T-cell (primary cell): ENCODE measurements around the gene GCDH. TPM values are rescaled to one million over a fixed set of nuclear protein-coding genes. Genes with fewer than 3 reads are reported as not detected.
"Not testable (repeated sequence)": the region's sequence is repeated elsewhere in the genome, so short reads cannot be mapped to it uniquely, and the experiment has no call there.

ENCODE experiments used
- ATAC-seq, 4 experiments: fragments of 200-7000 bp in 3 of 4; fragments of 150-1000 bp in 1 of 4; cut with Tn5 transposase; replicated peaks in 1 of 4; 1 replicate in 3 of 4; 2 replicates in 1 of 4; pipeline ENCODE4 v1.10.0; 2021; ENCODE audit warnings: moderate library complexity in 3 of 4, mild to moderate bottlenecking in 2 of 4, moderate number of reproducible peaks in 1 of 4
- CTCF ChIA-PET, 2 donors: fragments of 300-600 bp; sonication (Branson Sonifier 250); formaldehyde crosslinking; loops; one replicate each; lab custom pipeline; 2022; ENCODE audit warnings: antibody characterized with exemption in 2 of 2; lab: Charles Lee
- POLR2A ChIA-PET, 2 donors: fragments of 300-600 bp; sonication (Branson Sonifier 250); formaldehyde crosslinking; loops; one replicate each; lab custom pipeline; 2022; ENCODE audit warnings: antibody characterized with exemption in 2 of 2; lab: Charles Lee
- DNase-seq, 35 experiments: peaks; one replicate each; pipeline versions ENCODE4 v3.0.0 to v3.0.0-alpha.2; 2013 to 2023
- H3K27ac ChIP-seq: one replicate; pipeline ENCODE4 v1.5.1; 2013; ENCODE audit warnings: low read length
- H3K27me3 ChIP-seq, 2 experiments: replicated peaks in 1 of 2; 1 replicate in 1 of 2; 2 replicates in 1 of 2; pipeline versions ENCODE4 v1.6.1 to v1.7.0; 2013; ENCODE audit warnings: low read length in 1 of 2, mixed read lengths in 1 of 2; ENCODE audit not compliant: control insufficient read depth in 2 of 2, insufficient read depth in 2 of 2; ENCODE audit errors: extremely low read depth in 1 of 2
- H3K36me3 ChIP-seq, 2 donors: 1 replicate in 1 of 2; 2 replicates in 1 of 2; pipeline versions ENCODE4 v1.6.1 to v1.7.0; 2013; ENCODE audit warnings: low read length in 1 of 2; ENCODE audit not compliant: control insufficient read depth in 2 of 2, insufficient read depth in 1 of 2; ENCODE audit errors: extremely low read depth in 1 of 2
- H3K4me1 ChIP-seq, 2 experiments: 1 replicate in 1 of 2; 2 replicates in 1 of 2; pipeline versions ENCODE4 v1.6.1 to v1.7.0; 2013; ENCODE audit warnings: low read length in 2 of 2, mixed read lengths in 1 of 2; ENCODE audit not compliant: insufficient read depth in 2 of 2, control insufficient read depth in 1 of 2; ENCODE audit errors: extremely low read depth in 1 of 2
- H3K4me3 ChIP-seq, 2 donors: 1 replicate in 1 of 2; 2 replicates in 1 of 2; pipeline versions ENCODE4 v1.5.1 to v1.7.0; 2013; ENCODE audit warnings: mild to moderate bottlenecking in 2 of 2, low read length in 1 of 2, moderate library complexity in 1 of 2; ENCODE audit not compliant: control insufficient read depth in 1 of 2; ENCODE audit errors: extremely low read depth in 1 of 2
- H3K9me3 ChIP-seq: 2 replicates; pipeline ENCODE4 v1.7.0; 2013
- H3K27ac Mint-ChIP-seq, 2 donors: one replicate each; pipeline ENCODE4 v1.8.0; 2020 to 2021; ENCODE audit warnings: mild to moderate bottlenecking in 2 of 2, mixed read lengths in 2 of 2
- H3K27me3 Mint-ChIP-seq, 2 donors: one replicate each; pipeline ENCODE4 v1.8.0; 2021 to 2022; ENCODE audit warnings: mixed read lengths in 2 of 2
- H3K36me3 Mint-ChIP-seq: one replicate; pipeline ENCODE4 v1.8.0; 2021; ENCODE audit warnings: mixed read lengths
- H3K4me1 Mint-ChIP-seq, 3 donors: one replicate each; pipeline ENCODE4 v1.8.0; 2020 to 2022; ENCODE audit warnings: mixed read lengths in 3 of 3, mild to moderate bottlenecking in 1 of 3
- H3K4me3 Mint-ChIP-seq, 3 donors: one replicate each; pipeline ENCODE4 v1.8.0; 2020 to 2022; ENCODE audit warnings: mild to moderate bottlenecking in 3 of 3, mixed read lengths in 3 of 3, moderate library complexity in 3 of 3
- H3K9me3 Mint-ChIP-seq, 3 donors: one replicate each; pipeline ENCODE4 v1.8.0; 2020 to 2022; ENCODE audit warnings: mixed read lengths in 3 of 3
- WGBS: methylation state at CpG from one replicate; pipeline ENCODE4 v1.1.5; 2013; ENCODE audit warnings: missing lambda C conversion rate; ENCODE audit not compliant: insufficient coverage; 5-methylcytosine and 5-hydroxymethylcytosine counted together
- total RNA-seq, 35 experiments: library from RNA in 6 of 35; stranded (reverse) in 6 of 35; fragments of 120-200 nt in 1 of 35; gene quantifications; one replicate each; pipeline versions ENCODE4 v1.2.1 to v1.2.4 and lab custom pipeline; 2013 to 2026

The GCDH gene
- total RNA-seq, 5 donors from 2014 or later (not counting 1 experiment from before 2014, with no cell fraction given): 39.8 to 68.7 (median 60.0) TPM

GRCh38 chr19:12890299-12890786 lies 617 bp upstream of the GCDH start:
- Mint-ChIP-seq H3K4me3 (peak overlapping the region; percentile 95 to 99 (median 97)), H3K27ac (peak overlapping the region; percentile 92 to 94), H3K36me3 (peaks cover 24% of the 10 kb centered on the region), H3K4me1 (peaks cover 27 to 33% (median 27%) of the 10 kb centered on the region in 3 donors)
- not testable (repeated sequence) for DNase-seq, ATAC-seq, H3K27me3 Mint-ChIP-seq, H3K27me3 ChIP-seq, H3K9me3 Mint-ChIP-seq, H3K9me3 ChIP-seq
- WGBS: 21% methylated on average over 7 of the region's 10 CpGs
- Histone ChIP-seq H3K4me3 (peak overlapping the region; percentile 74 to 82), H3K36me3 (peaks cover 3 to 15% of the 10 kb centered on the region in 2 donors), H3K4me1 (peaks cover 10 to 28% of the 10 kb centered on the region in 2 experiments), H3K27ac (peak overlapping the region; percentile 63)
- ChIA-PET POLR2A (interaction anchor here (0.6 to 1.1 kb wide), 7 partner anchors 8 to 153 kb away, joined by 3 to 9 read pairs (median 5); partner anchors contain the start of gene GET3 (in 1 of the 2)), CTCF (interaction anchor here (0.5 to 1.5 kb wide), 10 partner anchors 29 to 1895 kb away, joined by 3 to 8 read pairs (median 3); partner anchors contain the start of genes CALR (in 1 of the 2), FARSA (in 1 of the 2) and SYCE2 (in 1 of the 2))

- CTCF ChIA-PET: interaction anchor here (0.5 to 1.5 kb wide), 7 partner anchors 21 to 219 kb away, joined by 3 to 8 read pairs (median 4); partner anchors contain the start of gene SYCE2 (in 1 of the 2)
- H3K4me3 Mint-ChIP-seq: peak overlapping the region; percentile 95 to 99 (median 97)
- peak overlapping the region; percentile 74 to 82 for H3K4me3 ChIP-seq
- ATAC-seq (no peak), DNase-seq (no peak)
- peaks cover 24% of the 10 kb centered on the region for H3K36me3 Mint-ChIP-seq
- peak overlapping the region; percentile 63 for H3K27ac ChIP-seq
- H3K27ac Mint-ChIP-seq: peak overlapping the region; percentile 92 to 94
- H3K4me1 ChIP-seq: peaks cover 10 to 19% of the 10 kb centered on the region in 2 experiments
- H3K4me1 Mint-ChIP-seq: peaks cover 23 to 29% (median 23%) of the 10 kb centered on the region in 3 donors
- H3K9me3 Mint-ChIP-seq: no peaks in the 10 kb centered on the region
- no peaks in the 10 kb centered on the region for H3K27me3 Mint-ChIP-seq
- POLR2A ChIA-PET: interaction anchor here in 1 of 2 donors (1.1 kb wide), 2 partner anchors 10 to 154 kb away, joined by 4 to 5 read pairs; partner anchors contain the start of gene GET3
- no peaks in the 10 kb centered on the region for H3K9me3 ChIP-seq
- peaks cover 9 to 24% of the 10 kb centered on the region in 2 donors for H3K36me3 ChIP-seq
- WGBS: 9% methylated on average over 20 of the region's 26 CpGs
- no peaks in the 10 kb centered on the region for H3K27me3 ChIP-seq
Observed at GRCh38 chr19:12891553-12892021, 627 bp downstream of the GCDH start.

- WGBS: 100% methylated on average over 3 of the region's 5 CpGs
- H3K27ac ChIP-seq: no peak overlapping the region
- H3K36me3 ChIP-seq: peaks cover 14 to 43% of the 10 kb centered on the region in 2 donors
- Mint-ChIP-seq H3K9me3 (no peaks in the 10 kb centered on the region), H3K36me3 (peaks cover 33% of the 10 kb centered on the region), H3K4me3 (peak overlapping the region; percentile 41 to 95 (median 50)), H3K27ac (no peak overlapping the region), H3K4me1 (peaks cover 23 to 29% (median 23%) of the 10 kb centered on the region in 3 donors), H3K27me3 (no peaks in the 10 kb centered on the region)
- H3K27me3 ChIP-seq: no peaks in the 10 kb centered on the region
- CTCF ChIA-PET: interaction anchor here in 1 of 2 donors (0.6 kb wide), 1 partner anchor 23 kb away, joined by 4 read pairs; no protein-coding TSS in a partner anchor
- H3K9me3 ChIP-seq: no peaks in the 10 kb centered on the region
- ATAC-seq (no peak), DNase-seq (no peak)
- POLR2A ChIA-PET: no interaction called here
- peaks cover 10 to 19% of the 10 kb centered on the region in 2 experiments for H3K4me1 ChIP-seq
- no peak overlapping the region for H3K4me3 ChIP-seq
Observed at GRCh38 chr19:12893582-12893981, 2.6 kb downstream of the GCDH start.

GRCh38 chr19:12896460-12896859 lies 5.5 kb downstream of the GCDH start:
- Mint-ChIP-seq H3K36me3 (peaks cover 34% of the 10 kb centered on the region), H3K4me3 (no peak overlapping the region), H3K4me1 (peaks cover 9 to 12% (median 10%) of the 10 kb centered on the region in 3 donors)

GRCh38 chr19:12899891-12900518 lies 9.0 kb downstream of the GCDH start:
- H3K27me3 Mint-ChIP-seq: no peaks in the 10 kb centered on the region
- Histone ChIP-seq H3K36me3 (peaks cover 16 to 42% of the 10 kb centered on the region in 2 donors), H3K9me3 (no peaks in the 10 kb centered on the region), H3K27me3 (no peaks in the 10 kb centered on the region), H3K4me1 (no peaks in the 10 kb centered on the region), H3K27ac (no peak overlapping the region), H3K4me3 (no peak overlapping the region)
- DNase-seq: no peak
- 29% methylated on average over 7 of the region's 10 CpGs for WGBS
- H3K4me3 Mint-ChIP-seq: no peak overlapping the region
- H3K36me3 Mint-ChIP-seq: peaks cover 16% of the 10 kb centered on the region
- ChIA-PET POLR2A (interaction anchor here (0.5 to 0.6 kb wide), 2 partner anchors 28 to 53 kb away, joined by 5 read pairs; no protein-coding TSS in a partner anchor), CTCF (no interaction called here)
- no peak overlapping the region for H3K27ac Mint-ChIP-seq
- H3K9me3 Mint-ChIP-seq: no peaks in the 10 kb centered on the region
- no peaks in the 10 kb centered on the region for H3K4me1 Mint-ChIP-seq
- ATAC-seq: no peak

More at GRCh38 chr19:12896460-12896859, 5.5 kb downstream of the GCDH start:
- Histone ChIP-seq H3K9me3 (no peaks in the 10 kb centered on the region), H3K4me1 (peaks cover 6 to 9% of the 10 kb centered on the region in 2 experiments), H3K27ac (no peak overlapping the region), H3K4me3 (no peak overlapping the region), H3K27me3 (no peaks in the 10 kb centered on the region), H3K36me3 (peaks cover 19 to 56% of the 10 kb centered on the region in 2 donors)
- DNase-seq: no peak
- POLR2A ChIA-PET: no interaction called here
- ATAC-seq: no peak
- no peaks in the 10 kb centered on the region for H3K27me3 Mint-ChIP-seq
- 95% methylated on average over 16 of the region's 17 CpGs for WGBS
- no peaks in the 10 kb centered on the region for H3K9me3 Mint-ChIP-seq
- H3K27ac Mint-ChIP-seq: no peak overlapping the region
- CTCF ChIA-PET: no interaction called here

GRCh38 chr19:12907166-12907565 lies 16.2 kb downstream of the GCDH start:
- Histone ChIP-seq H3K27me3 (no peaks in the 10 kb centered on the region), H3K27ac (no peak overlapping the region), H3K4me1 (no peaks in the 10 kb centered on the region), H3K9me3 (no peaks in the 10 kb centered on the region), H3K36me3 (no peaks in the 10 kb centered on the region), H3K4me3 (no peak overlapping the region)
- peaks cover 0 to 1% (median 0%) of the 10 kb centered on the region in 3 donors for H3K4me1 Mint-ChIP-seq
- POLR2A ChIA-PET: no interaction called here
- no peaks in the 10 kb centered on the region for H3K27me3 Mint-ChIP-seq
- H3K27ac Mint-ChIP-seq: no peak overlapping the region
- ATAC-seq (no peak), DNase-seq (no peak)
- no peak overlapping the region for H3K4me3 Mint-ChIP-seq
- 94% methylated on average over 6 of the region's 9 CpGs for WGBS
- H3K36me3 Mint-ChIP-seq: no peaks in the 10 kb centered on the region
- CTCF ChIA-PET: no interaction called here
- no peaks in the 10 kb centered on the region for H3K9me3 Mint-ChIP-seq
